Activated T-helper 1 cell treated with anti-CD3 and anti-CD28 coated beads, Interleukin-12 subunit alpha, Interleukin-12 subunit beta, Interleukin-2, Interleukin-4 antibody, amounts not matched to agents 30 ng/mL and 10 ng/mL and 1 ng/mL, durations not matched to agents 14 hours and 24 hours and 36 hours (primary cell): ENCODE measurements around the gene COL17A1. TPM values are rescaled to one million over a fixed set of nuclear protein-coding genes. Genes with fewer than 3 reads are reported as not detected.

Experiments used
- DNase-seq: peaks from one replicate; pipeline ENCODE4 v3.0.0; 2021; ENCODE audit warnings: low spot score
- H3K27ac Mint-ChIP-seq: one replicate; pipeline ENCODE4 v1.8.0; 2021; ENCODE audit warnings: mild to moderate bottlenecking, mixed read lengths
- H3K27me3 Mint-ChIP-seq: one replicate; pipeline ENCODE4 v1.8.0; 2022; ENCODE audit warnings: mild to moderate bottlenecking, moderate library complexity, mixed read lengths; ENCODE audit not compliant: insufficient read depth
- H3K36me3 Mint-ChIP-seq: one replicate; pipeline ENCODE4 v1.8.0; 2021; ENCODE audit warnings: low read depth, mixed read lengths
- H3K4me1 Mint-ChIP-seq: one replicate; pipeline ENCODE4 v1.8.0; 2021; ENCODE audit warnings: low read depth, mixed read lengths
- H3K4me3 Mint-ChIP-seq: one replicate; pipeline ENCODE4 v1.8.0; 2021; ENCODE audit warnings: mild to moderate bottlenecking, moderate library complexity, mixed read lengths
- H3K9me3 Mint-ChIP-seq: one replicate; pipeline ENCODE4 v1.8.0; 2021; ENCODE audit warnings: mixed read lengths
- intact Hi-C: fragments of 100-400 bp; cut with micrococcal nuclease; formaldehyde crosslinking; loops from one replicate; pipeline ENCODE4 v1.15.1; 2024
- total RNA-seq: library from RNA; stranded (reverse); gene quantifications from 2 replicates; pipeline ENCODE4 v1.2.3, GENCODE V29; 2022

The COL17A1 gene
- total RNA-seq, 1 donor from 2014 or later, result not detected

GRCh38 chr10:104089621-104090020 is 3.9 kb upstream of the COL17A1 start:
- H3K4me1 Mint-ChIP-seq, result peaks cover 6% of the 10 kb centered on the region
- no peaks in the 10 kb centered on the region for H3K9me3 Mint-ChIP-seq
- no peak for DNase-seq
- no peaks in the 10 kb centered on the region for H3K36me3 Mint-ChIP-seq
- peaks cover 2% of the 10 kb centered on the region for H3K27me3 Mint-ChIP-seq
- no peak overlapping the region for H3K4me3 Mint-ChIP-seq
- no peak overlapping the region for H3K27ac Mint-ChIP-seq
- intact Hi-C loops, result no loop called here

- H3K4me3 Mint-ChIP-seq, result no peak overlapping the region
- no peaks in the 10 kb centered on the region for H3K4me1 Mint-ChIP-seq
- intact Hi-C loops, result no loop called here
- H3K27ac Mint-ChIP-seq, result no peak overlapping the region
- no peaks in the 10 kb centered on the region for H3K36me3 Mint-ChIP-seq
- no peak for DNase-seq
- no peaks in the 10 kb centered on the region for H3K9me3 Mint-ChIP-seq
- peaks cover 2% of the 10 kb centered on the region for H3K27me3 Mint-ChIP-seq
Observed at GRCh38 chr10:104088239-104088638, 2.6 kb upstream of the COL17A1 start.

GRCh38 chr10:104084482-104085142 is 1.1 kb downstream of the COL17A1 start:
- intact Hi-C loops, result no loop called here
- Mint-ChIP-seq H3K27ac (no peak overlapping the region), H3K27me3 (peaks cover 6% of the 10 kb centered on the region), H3K4me3 (no peak overlapping the region), H3K36me3 (no peaks in the 10 kb centered on the region), H3K4me1 (no peaks in the 10 kb centered on the region), H3K9me3 (no peaks in the 10 kb centered on the region)
- DNase-seq, result no peak

GRCh38 chr10:104081998-104082397 is 3.7 kb downstream of the COL17A1 start:
- Mint-ChIP-seq H3K4me3 (no peak overlapping the region), H3K4me1 (no peaks in the 10 kb centered on the region), H3K27ac (no peak overlapping the region), H3K36me3 (no peaks in the 10 kb centered on the region), H3K9me3 (no peaks in the 10 kb centered on the region), H3K27me3 (peaks cover 8% of the 10 kb centered on the region)
- no peak for DNase-seq
- intact Hi-C loops, result no loop called here

- DNase-seq, result no peak
- Mint-ChIP-seq H3K27me3 (peaks cover 8% of the 10 kb centered on the region), H3K4me1 (no peaks in the 10 kb centered on the region), H3K36me3 (no peaks in the 10 kb centered on the region), H3K4me3 (no peak overlapping the region), H3K27ac (no peak overlapping the region), H3K9me3 (no peaks in the 10 kb centered on the region)
- intact Hi-C loops, result loop anchor here (1.0 kb wide), 1 partner anchor 192 kb away; no protein-coding TSS in a partner anchor
Observed at GRCh38 chr10:104080762-104081161, 4.9 kb downstream of the COL17A1 start.

- Mint-ChIP-seq H3K36me3 (no peaks in the 10 kb centered on the region), H3K27ac (no peak overlapping the region), H3K4me3 (no peak overlapping the region), H3K9me3 (no peaks in the 10 kb centered on the region), H3K4me1 (no peaks in the 10 kb centered on the region), H3K27me3 (peaks cover 6% of the 10 kb centered on the region)
- intact Hi-C loops, result no loop called here
- DNase-seq, result no peak
Observed at GRCh38 chr10:104077663-104078151, 8.0 kb downstream of the COL17A1 start.

GRCh38 chr10:104077247-104077646 is 8.4 kb downstream of the COL17A1 start:
- intact Hi-C loops, result no loop called here

GRCh38 chr10:104076743-104077160 is 8.9 kb downstream of the COL17A1 start:
- H3K27ac Mint-ChIP-seq, result no peak overlapping the region
- intact Hi-C loops, result no loop called here
- H3K27me3 Mint-ChIP-seq, result peaks cover 9% of the 10 kb centered on the region
- H3K9me3 Mint-ChIP-seq, result no peaks in the 10 kb centered on the region
- no peaks in the 10 kb centered on the region for H3K36me3 Mint-ChIP-seq
- H3K4me1 Mint-ChIP-seq, result no peaks in the 10 kb centered on the region
- DNase-seq, result no peak
- no peak overlapping the region for H3K4me3 Mint-ChIP-seq

More at GRCh38 chr10:104077247-104077646, 8.4 kb downstream of the COL17A1 start:
- H3K9me3 Mint-ChIP-seq, result no peaks in the 10 kb centered on the region
- H3K36me3 Mint-ChIP-seq, result no peaks in the 10 kb centered on the region
- H3K4me3 Mint-ChIP-seq, result no peak overlapping the region
- DNase-seq, result no peak
- H3K27ac Mint-ChIP-seq, result no peak overlapping the region
- peaks cover 6% of the 10 kb centered on the region for H3K27me3 Mint-ChIP-seq
- no peaks in the 10 kb centered on the region for H3K4me1 Mint-ChIP-seq

GRCh38 chr10:104074505-104074904 is 11.2 kb downstream of the COL17A1 start:
- H3K27me3 Mint-ChIP-seq, result peaks cover 11% of the 10 kb centered on the region
- DNase-seq, result no peak
- H3K27ac Mint-ChIP-seq, result no peak overlapping the region
- no peak overlapping the region for H3K4me3 Mint-ChIP-seq
- H3K9me3 Mint-ChIP-seq, result no peaks in the 10 kb centered on the region
- no peaks in the 10 kb centered on the region for H3K36me3 Mint-ChIP-seq
- intact Hi-C loops, result no loop called here
- H3K4me1 Mint-ChIP-seq, result no peaks in the 10 kb centered on the region

- intact Hi-C loops, result no loop called here
- no peak for DNase-seq
- no peak overlapping the region for H3K27ac Mint-ChIP-seq
- H3K4me1 Mint-ChIP-seq, result no peaks in the 10 kb centered on the region
- no peaks in the 10 kb centered on the region for H3K9me3 Mint-ChIP-seq
- no peak overlapping the region for H3K4me3 Mint-ChIP-seq
- H3K36me3 Mint-ChIP-seq, result no peaks in the 10 kb centered on the region
- H3K27me3 Mint-ChIP-seq, result peaks cover 11% of the 10 kb centered on the region
Observed at GRCh38 chr10:104072786-104073185, 12.9 kb downstream of the COL17A1 start.

GRCh38 chr10:104069613-104070012 is 16.1 kb downstream of the COL17A1 start:
- no peak overlapping the region for H3K27ac Mint-ChIP-seq
- no peaks in the 10 kb centered on the region for H3K36me3 Mint-ChIP-seq
- intact Hi-C loops, result no loop called here

GRCh38 chr10:104067525-104067924 is 18.2 kb downstream of the COL17A1 start:
- no peaks in the 10 kb centered on the region for H3K4me1 Mint-ChIP-seq
- H3K36me3 Mint-ChIP-seq, result no peaks in the 10 kb centered on the region
- intact Hi-C loops, result no loop called here
- peaks cover 14% of the 10 kb centered on the region for H3K27me3 Mint-ChIP-seq
- DNase-seq, result no peak
- no peak overlapping the region for H3K27ac Mint-ChIP-seq
- H3K4me3 Mint-ChIP-seq, result no peak overlapping the region
- no peaks in the 10 kb centered on the region for H3K9me3 Mint-ChIP-seq

More at GRCh38 chr10:104069613-104070012, 16.1 kb downstream of the COL17A1 start:
- H3K27me3 Mint-ChIP-seq, result peaks cover 14% of the 10 kb centered on the region
- no peaks in the 10 kb centered on the region for H3K9me3 Mint-ChIP-seq
- H3K4me1 Mint-ChIP-seq, result no peaks in the 10 kb centered on the region
- DNase-seq, result no peak
- no peak overlapping the region for H3K4me3 Mint-ChIP-seq

- Mint-ChIP-seq H3K36me3 (no peaks in the 10 kb centered on the region), H3K9me3 (no peaks in the 10 kb centered on the region), H3K27me3 (peaks cover 12% of the 10 kb centered on the region), H3K4me3 (no peak overlapping the region), H3K27ac (no peak overlapping the region), H3K4me1 (no peaks in the 10 kb centered on the region)
- intact Hi-C loops, result no loop called here
- no peak for DNase-seq
Observed at GRCh38 chr10:104066945-104067344, 18.7 kb downstream of the COL17A1 start.

- Mint-ChIP-seq H3K9me3 (no peaks in the 10 kb centered on the region), H3K4me3 (no peak overlapping the region), H3K27me3 (peaks cover 9% of the 10 kb centered on the region)
Observed at GRCh38 chr10:104065748-104066147, 19.9 kb downstream of the COL17A1 start.

More at GRCh38 chr10:104065748-104066147, 19.9 kb downstream of the COL17A1 start:
- no peaks in the 10 kb centered on the region for H3K4me1 Mint-ChIP-seq
- intact Hi-C loops, result no loop called here
- H3K27ac Mint-ChIP-seq, result no peak overlapping the region
- no peak for DNase-seq
- no peaks in the 10 kb centered on the region for H3K36me3 Mint-ChIP-seq
